Esophagus (tissue), 2 donors: ENCODE measurements around the gene CIT. TPM values are rescaled to one million over a fixed set of nuclear protein-coding genes. Genes with fewer than 3 reads are reported as not detected.

Source experiments
- H3K27ac ChIP-seq, 2 donors: one replicate each; pipeline ENCODE4 v1.5.1; 2013; ENCODE audit warnings: low read depth in 2 of 2, mild to moderate bottlenecking in 2 of 2, inconsistent platforms in 1 of 2, low read length in 1 of 2, moderate library complexity in 1 of 2
- H3K27me3 ChIP-seq, 2 donors: one replicate each; pipeline ENCODE4 v1.6.1; 2013; ENCODE audit warnings: low read length in 2 of 2, control low read depth in 1 of 2, mild to moderate bottlenecking in 1 of 2; ENCODE audit not compliant: insufficient read depth in 2 of 2, control insufficient read depth in 1 of 2
- H3K36me3 ChIP-seq, 2 donors: one replicate each; pipeline ENCODE4 v1.6.1; 2013; ENCODE audit warnings: low read length in 1 of 2; ENCODE audit not compliant: control insufficient read depth in 2 of 2, insufficient read depth in 2 of 2
- H3K4me1 ChIP-seq, 2 donors: one replicate each; pipeline ENCODE4 v1.6.1; 2013; ENCODE audit warnings: low read length in 1 of 2; ENCODE audit not compliant: control insufficient read depth in 2 of 2, insufficient read depth in 2 of 2
- H3K4me3 ChIP-seq, 2 donors: one replicate each; pipeline ENCODE4 v1.5.1; 2013; ENCODE audit warnings: low read length in 2 of 2, mild to moderate bottlenecking in 2 of 2, low read depth in 1 of 2, moderate library complexity in 1 of 2
- H3K9me3 ChIP-seq, 2 donors: one replicate each; pipeline ENCODE4 v1.6.1; 2013; ENCODE audit warnings: mild to moderate bottlenecking in 2 of 2, low read depth in 1 of 2, low read length in 1 of 2, moderate library complexity in 1 of 2; ENCODE audit not compliant: control insufficient read depth in 2 of 2, insufficient read depth in 1 of 2
- WGBS, 2 donors: extraction: QIAGEN DNeasy Blood & Tissue Kit; methylation state at CpG; one replicate each; pipeline ENCODE4 v1.1.7; 2013; 5-methylcytosine and 5-hydroxymethylcytosine counted together
- polyA plus RNA-seq, 2 donors: library from polyadenylated mRNA; stranded (reverse); fragments of 200-250 nt; gene quantifications; one replicate each; pipeline ENCODE4 v1.2.3, GENCODE V29; 2013
- donor health status: healthy with polysubstance abuse.
- donor health status: Bipolar disorder and iron deficiency.

The CIT gene
- polyA plus RNA-seq, 2 donors: 2.9 to 4.1 TPM

DNA sequence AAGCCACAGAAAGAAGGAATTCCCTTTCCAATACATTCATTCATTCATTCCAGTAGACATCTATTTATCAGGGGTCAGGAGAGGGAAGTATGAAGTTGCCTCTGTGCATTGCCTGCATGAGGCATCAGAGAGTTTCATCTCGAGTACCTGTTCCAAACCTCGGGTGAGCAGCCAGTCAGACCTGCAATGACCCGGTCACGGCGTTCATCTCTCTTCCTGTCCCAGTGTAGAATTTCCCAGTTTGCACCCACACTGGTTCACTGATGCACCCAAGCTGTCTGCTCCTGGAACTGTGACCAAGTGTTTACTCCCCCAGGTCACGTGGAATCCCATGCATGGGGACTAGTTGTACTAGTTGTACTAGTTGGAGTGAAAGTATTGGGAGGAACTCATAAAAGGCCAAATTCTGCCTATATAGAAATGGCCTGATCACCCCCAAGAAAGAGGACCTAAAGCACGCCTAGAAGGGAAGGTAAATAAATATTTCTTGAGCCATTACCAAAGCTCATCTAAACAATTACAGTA is 231.5 kb downstream of the CIT start:
- H3K4me1 ChIP-seq: no peaks in the 10 kb centered on the region
- no peaks in the 10 kb centered on the region for H3K9me3 ChIP-seq
- no peaks in the 10 kb centered on the region for H3K27me3 ChIP-seq
- 87 to 88% methylated on average over 7 of the region's 7 CpGs for WGBS, 2 donors
- H3K4me3 ChIP-seq: no peak overlapping the region
- H3K36me3 ChIP-seq: no peaks in the 10 kb centered on the region
- no peak overlapping the region for H3K27ac ChIP-seq

DNA sequence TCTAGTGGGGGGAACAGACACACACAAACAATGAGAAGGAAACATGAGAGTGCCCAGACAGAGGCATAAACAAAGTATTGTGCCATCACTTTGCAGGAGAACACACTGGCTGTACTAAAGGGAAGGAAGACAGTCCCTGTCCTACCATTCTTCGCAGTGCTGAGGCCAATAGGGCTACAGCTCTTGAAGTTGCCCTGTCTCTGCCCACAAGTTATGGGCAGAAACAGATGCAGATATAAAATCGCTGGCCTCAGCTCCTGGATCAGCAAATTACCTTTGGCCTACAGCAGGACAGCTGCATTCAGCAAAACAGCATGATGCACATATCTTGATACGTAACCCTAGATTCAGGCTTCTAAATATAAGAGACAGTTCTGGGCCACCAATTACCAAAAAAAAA is 232.2 kb downstream of the CIT start:
- no peaks in the 10 kb centered on the region for H3K9me3 ChIP-seq
- no peaks in the 10 kb centered on the region for H3K27me3 ChIP-seq
- no peaks in the 10 kb centered on the region for H3K36me3 ChIP-seq
- no peak overlapping the region for H3K4me3 ChIP-seq
- WGBS, 2 donors: 83 to 91% methylated on average over 3 of the region's 3 CpGs
- H3K4me1 ChIP-seq: no peaks in the 10 kb centered on the region
- no peak overlapping the region for H3K27ac ChIP-seq

DNA sequence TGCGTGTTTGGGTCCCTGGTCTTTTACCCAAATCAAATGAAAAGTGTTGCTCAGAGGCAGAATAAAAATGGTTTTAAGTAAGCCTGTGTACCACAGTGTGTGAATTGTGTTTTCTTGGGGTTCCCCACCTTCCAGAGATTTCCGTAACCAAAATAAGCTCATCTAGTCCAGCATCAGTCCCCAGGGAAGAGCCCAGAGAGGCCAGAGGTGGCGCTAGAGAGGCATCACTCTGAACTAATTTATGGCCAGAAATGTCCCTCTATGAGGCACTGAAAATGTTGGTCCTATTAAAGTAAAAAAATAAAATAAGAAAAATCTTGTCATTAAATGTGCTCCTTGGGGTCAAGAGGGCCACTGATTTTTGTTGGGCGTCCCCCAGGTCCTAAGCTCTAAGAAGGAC is 234.1 kb downstream of the CIT start:
- H3K36me3 ChIP-seq: no peaks in the 10 kb centered on the region
- no peaks in the 10 kb centered on the region for H3K9me3 ChIP-seq
- 68 to 70% methylated on average over 4 of the region's 4 CpGs for WGBS, 2 donors
- H3K27ac ChIP-seq: no peak overlapping the region
- no peaks in the 10 kb centered on the region for H3K4me1 ChIP-seq
- no peak overlapping the region for H3K4me3 ChIP-seq
- H3K27me3 ChIP-seq: no peaks in the 10 kb centered on the region

Other genes starting within 250 kb of the CIT start
- 10 to 100 TPM; 28.0 to 30.8 TPM for gene PRKAB1, start 209.2 kb downstream of the CIT start, polyA plus RNA-seq
- gene BICDL1, start 111.9 kb upstream of the CIT start, polyA plus RNA-seq: 10 to 100 TPM; 34.5 to 54.7 TPM
- gene RAB35, start 239.4 kb upstream of the CIT start, polyA plus RNA-seq: 10 to 100 TPM; 33.5 to 34.3 TPM